Neural progenitor cell (in vitro differentiated cells): Measurements from ENCODE around the gene ATOH1. TPM values are rescaled to one million over a fixed set of nuclear protein-coding genes. Genes with fewer than 3 reads are reported as not detected.

Experiments used
- DNase-seq: peaks from one replicate; pipeline ENCODE4 v3.0.0-alpha.2; 2016; ENCODE audit warnings: low spot score
- H2AFZ ChIP-seq: fragments of 200-600 bp; sonication (generic); replicated peaks from 2 replicates; pipeline ENCODE4 v1.6.1; 2016; ENCODE audit warnings: antibody characterized with exemption
- H3F3A ChIP-seq: fragments of 200-600 bp; sonication (generic); 2 replicates; pipeline ENCODE4 v1.6.1; 2016; ENCODE audit warnings: antibody characterized with exemption, low read depth
- H3K27ac ChIP-seq: fragments of 200-600 bp; sonication (generic); 2 replicates; pipeline ENCODE4 v1.5.1; 2016; ENCODE audit warnings: mild to moderate bottlenecking
- H3K27me3 ChIP-seq: fragments of 200-600 bp; sonication (generic); 2 replicates; pipeline ENCODE4 v1.6.1; 2016; ENCODE audit warnings: mild to moderate bottlenecking, moderate library complexity
- H3K36me3 ChIP-seq: fragments of 200-600 bp; sonication (generic); 2 replicates; pipeline ENCODE4 v1.5.1; 2016
- H3K4me1 ChIP-seq: fragments of 200-600 bp; sonication (generic); 2 replicates; pipeline ENCODE4 v1.6.1; 2016; ENCODE audit warnings: mixed run types
- H3K4me2 ChIP-seq: fragments of 200-600 bp; sonication (generic); 2 replicates; pipeline ENCODE4 v1.6.1; 2016
- H3K4me3 ChIP-seq: fragments of 200-600 bp; sonication (generic); 2 replicates; pipeline ENCODE4 v1.5.1; 2016
- H3K79me2 ChIP-seq: fragments of 200-600 bp; sonication (generic); 2 replicates; pipeline ENCODE4 v1.6.1; 2016; ENCODE audit warnings: low read depth
- H3K9ac ChIP-seq: fragments of 200-600 bp; sonication (generic); 2 replicates; pipeline ENCODE4 v1.6.1; 2016
- H3K9me3 ChIP-seq: fragments of 200-600 bp; sonication (generic); 2 replicates; pipeline ENCODE4 v1.5.1; 2016; ENCODE audit warnings: low read depth
- H4K20me1 ChIP-seq: fragments of 200-600 bp; sonication (generic); 2 replicates; pipeline ENCODE4 v1.6.1; 2016; ENCODE audit warnings: low read depth
- H3K27ac Mint-ChIP-seq: 3 replicates; pipeline ENCODE4 v1.8.0; 2021; ENCODE audit warnings: mixed read lengths
- H3K27me3 Mint-ChIP-seq: 2 replicates; pipeline ENCODE4 v1.8.0; 2022; ENCODE audit warnings: low read depth, mild to moderate bottlenecking, inconsistent platforms, moderate library complexity, mixed read lengths; ENCODE audit not compliant: insufficient read depth
- H3K36me3 Mint-ChIP-seq: 3 replicates; pipeline ENCODE4 v1.8.0; 2021; ENCODE audit warnings: mixed read lengths
- H3K4me1 Mint-ChIP-seq: 3 replicates; pipeline ENCODE4 v1.8.0; 2021; ENCODE audit warnings: mixed read lengths
- H3K4me3 Mint-ChIP-seq: 3 replicates; pipeline ENCODE4 v1.8.0; 2021; ENCODE audit warnings: mild to moderate bottlenecking, moderate library complexity, mixed read lengths
- H3K9me3 Mint-ChIP-seq: 3 replicates; pipeline ENCODE4 v1.8.0; 2020; ENCODE audit warnings: mixed read lengths
- EZH2 ChIP-seq: fragments of 200-600 bp; sonication (generic); IDR thresholded peaks from 2 replicates; pipeline ENCODE4 v1.6.1; 2017; ENCODE audit warnings: antibody characterized with exemption, mild to moderate bottlenecking, moderate library complexity
- EZH2phosphoT487 ChIP-seq: fragments of 200-600 bp; sonication (generic); IDR thresholded peaks from 2 replicates; pipeline ENCODE4 v1.6.1; 2017; ENCODE audit warnings: antibody characterized with exemption
- total RNA-seq: library from RNA; depleted of rRNA; stranded (reverse); fragments of >200 nt; gene quantifications from 2 replicates; pipeline ENCODE4 v1.2.3, GENCODE V29; 2015; ENCODE audit warnings: low replicate concordance
- TF ChIP-seq, protein P1 (sequence below): fragments of 200-600 bp; sonication (generic); IDR thresholded peaks from 2 replicates; pipeline ENCODE4 v1.5.1; 2017; ENCODE audit warnings: antibody characterized with exemption, mild to moderate bottlenecking

ATOH1 gene
- total RNA-seq, 1 donor from 2014 or later, result not detected

DNA sequence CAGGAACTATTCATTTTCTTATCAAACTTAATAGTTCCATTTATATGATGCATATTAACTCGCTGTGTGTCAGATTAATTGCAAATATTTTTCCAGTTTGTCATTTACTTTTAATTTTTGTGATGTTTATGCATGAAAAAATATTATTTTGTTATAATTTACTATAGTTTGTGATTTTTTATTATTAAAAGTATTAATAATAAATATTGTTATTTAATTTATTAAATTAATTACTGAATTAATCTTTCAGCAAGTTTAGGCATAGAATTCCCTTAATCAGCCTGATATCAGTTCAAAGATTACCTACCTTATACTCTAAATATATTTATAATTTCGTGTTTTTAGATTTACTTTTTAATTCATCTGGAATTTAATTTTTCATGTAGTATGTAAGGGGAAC lies 15.5 kb upstream of the ATOH1 start:
- Histone ChIP-seq H3K36me3 (no peaks in the 10 kb centered on the region), H3K79me2 (no peaks in the 10 kb centered on the region), H3K9me3 (no peaks in the 10 kb centered on the region), H3K9ac (no peak overlapping the region), H3F3A (no peaks in the 10 kb centered on the region), H4K20me1 (no peaks in the 10 kb centered on the region), H3K4me1 (peaks cover 6% of the 10 kb centered on the region), H3K27ac (no peak overlapping the region), H2AFZ (no peak overlapping the region), H3K27me3 (no peaks in the 10 kb centered on the region), H3K4me2 (no peak overlapping the region), H3K4me3 (no peak overlapping the region)
- Mint-ChIP-seq H3K36me3 (no peaks in the 10 kb centered on the region), H3K27ac (no peak overlapping the region), H3K27me3 (no peaks in the 10 kb centered on the region), H3K9me3 (no peaks in the 10 kb centered on the region), H3K4me3 (no peak overlapping the region), H3K4me1 (peaks cover 23% of the 10 kb centered on the region)
- no peak for DNase-seq
- TF ChIP-seq, protein P1, sequence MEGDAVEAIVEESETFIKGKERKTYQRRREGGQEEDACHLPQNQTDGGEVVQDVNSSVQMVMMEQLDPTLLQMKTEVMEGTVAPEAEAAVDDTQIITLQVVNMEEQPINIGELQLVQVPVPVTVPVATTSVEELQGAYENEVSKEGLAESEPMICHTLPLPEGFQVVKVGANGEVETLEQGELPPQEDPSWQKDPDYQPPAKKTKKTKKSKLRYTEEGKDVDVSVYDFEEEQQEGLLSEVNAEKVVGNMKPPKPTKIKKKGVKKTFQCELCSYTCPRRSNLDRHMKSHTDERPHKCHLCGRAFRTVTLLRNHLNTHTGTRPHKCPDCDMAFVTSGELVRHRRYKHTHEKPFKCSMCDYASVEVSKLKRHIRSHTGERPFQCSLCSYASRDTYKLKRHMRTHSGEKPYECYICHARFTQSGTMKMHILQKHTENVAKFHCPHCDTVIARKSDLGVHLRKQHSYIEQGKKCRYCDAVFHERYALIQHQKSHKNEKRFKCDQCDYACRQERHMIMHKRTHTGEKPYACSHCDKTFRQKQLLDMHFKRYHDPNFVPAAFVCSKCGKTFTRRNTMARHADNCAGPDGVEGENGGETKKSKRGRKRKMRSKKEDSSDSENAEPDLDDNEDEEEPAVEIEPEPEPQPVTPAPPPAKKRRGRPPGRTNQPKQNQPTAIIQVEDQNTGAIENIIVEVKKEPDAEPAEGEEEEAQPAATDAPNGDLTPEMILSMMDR, result no peak
- no peak for TF ChIP-seq EZH2
- no peak for TF ChIP-seq EZH2phosphoT487

DNA sequence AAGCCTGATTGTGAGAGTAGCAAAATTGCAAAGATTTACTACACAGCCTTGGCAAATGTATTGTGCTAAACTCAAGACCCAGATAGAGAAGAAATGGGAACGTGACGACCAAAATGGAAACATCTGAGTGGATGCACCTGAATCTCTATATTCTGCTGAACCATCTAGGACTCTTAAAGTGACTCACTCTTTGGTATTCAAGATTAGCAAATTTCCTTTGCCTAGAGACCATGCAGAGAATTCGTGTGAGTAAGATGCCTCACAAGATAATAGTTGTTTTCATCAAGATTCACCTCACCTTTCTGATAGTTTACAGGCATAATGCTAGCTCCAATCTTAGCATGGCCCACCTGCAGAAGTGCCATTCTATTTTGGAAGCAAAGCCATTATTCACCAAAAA lies 14.4 kb upstream of the ATOH1 start:
- Mint-ChIP-seq H3K27me3 (peaks cover 3% of the 10 kb centered on the region), H3K27ac (peak overlapping the region; percentile 17), H3K9me3 (no peaks in the 10 kb centered on the region), H3K36me3 (no peaks in the 10 kb centered on the region), H3K4me1 (peaks cover 23% of the 10 kb centered on the region), H3K4me3 (no peak overlapping the region)
- Histone ChIP-seq H3K4me1 (peaks cover 6% of the 10 kb centered on the region), H3K9me3 (no peaks in the 10 kb centered on the region), H3K4me3 (no peak overlapping the region), H4K20me1 (no peaks in the 10 kb centered on the region), H3K9ac (no peak overlapping the region), H3K27ac (no peak overlapping the region), H3K4me2 (no peak overlapping the region), H3K79me2 (no peaks in the 10 kb centered on the region), H3K36me3 (no peaks in the 10 kb centered on the region), H3K27me3 (no peaks in the 10 kb centered on the region), H3F3A (no peaks in the 10 kb centered on the region), H2AFZ (no peak overlapping the region)
- DNase-seq, result no peak
- TF ChIP-seq, protein P1, result no peak
- TF ChIP-seq EZH2phosphoT487 (no peak), EZH2 (no peak)

DNA sequence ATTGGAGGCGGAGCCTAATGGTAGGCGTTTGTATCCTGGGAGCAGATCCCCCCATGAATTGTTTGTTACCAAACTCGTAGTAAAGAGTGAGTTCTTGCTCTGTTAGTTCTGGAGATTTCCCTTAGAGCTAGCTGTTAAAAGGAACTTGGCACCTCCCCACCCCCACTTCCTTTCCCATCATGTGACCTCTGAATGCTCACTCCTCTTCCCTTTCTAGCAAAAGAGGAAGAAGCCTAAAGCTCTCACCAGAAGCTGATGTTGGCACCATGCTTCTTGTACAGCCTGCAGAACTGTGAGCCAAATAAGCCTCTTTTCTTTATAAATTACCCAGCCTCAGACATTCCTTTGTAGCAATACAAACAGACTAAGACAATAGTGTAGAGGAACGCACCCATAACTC lies 13.8 kb upstream of the ATOH1 start:
- no peak for DNase-seq

More for the DNA sequence above, 13.8 kb upstream of the ATOH1 start:
- peaks cover 6% of the 10 kb centered on the region for H3K4me1 ChIP-seq
- H4K20me1 ChIP-seq, result no peaks in the 10 kb centered on the region
- no peak overlapping the region for H3K4me3 ChIP-seq
- no peaks in the 10 kb centered on the region for H3K9me3 ChIP-seq
- Mint-ChIP-seq H3K4me3 (no peak overlapping the region), H3K27ac (peak overlapping the region; percentile 70), H3K36me3 (no peaks in the 10 kb centered on the region), H3K4me1 (peaks cover 23% of the 10 kb centered on the region), H3K9me3 (no peaks in the 10 kb centered on the region), H3K27me3 (peaks cover 3% of the 10 kb centered on the region)
- no peaks in the 10 kb centered on the region for H3F3A ChIP-seq
- H3K27me3 ChIP-seq, result peaks cover 4% of the 10 kb centered on the region
- H3K79me2 ChIP-seq, result no peaks in the 10 kb centered on the region
- no peak overlapping the region for H3K9ac ChIP-seq
- no peak overlapping the region for H3K27ac ChIP-seq
- no peak for TF ChIP-seq EZH2phosphoT487
- no peak for TF ChIP-seq EZH2
- TF ChIP-seq, protein P1, result no peak
- no peaks in the 10 kb centered on the region for H3K36me3 ChIP-seq
- H2AFZ ChIP-seq, result peak overlapping the region; percentile 74
- H3K4me2 ChIP-seq, result no peak overlapping the region
